HG03575 (cell line): ENCODE measurements around the gene HOXA11.

Source experiments
- ATAC-seq: cut with Tn5 transposase; IDR thresholded peaks from one replicate; pipeline ENCODE4 v1.9.1; 2021; ENCODE audit not compliant: unreplicated experiment, insufficient number of reproducible peaks, low FRiP score; ENCODE audit errors: extremely low read depth

HOXA11 gene

GRCh38 chr7:27185013-27185853, at the start of gene HOXA11:
HOXA11 (minus strand) TSS chr7:27185232; CDS start chr7:27185144, 88 bp downstream.
- ATAC-seq = no peak

GRCh38 chr7:27229448-27229847, 44.4 kb upstream of the HOXA11 start:
- no peak for ATAC-seq

- no peak for ATAC-seq
Measured at GRCh38 chr7:27224983-27225934, 40.2 kb upstream of the HOXA11 start.

DNA sequence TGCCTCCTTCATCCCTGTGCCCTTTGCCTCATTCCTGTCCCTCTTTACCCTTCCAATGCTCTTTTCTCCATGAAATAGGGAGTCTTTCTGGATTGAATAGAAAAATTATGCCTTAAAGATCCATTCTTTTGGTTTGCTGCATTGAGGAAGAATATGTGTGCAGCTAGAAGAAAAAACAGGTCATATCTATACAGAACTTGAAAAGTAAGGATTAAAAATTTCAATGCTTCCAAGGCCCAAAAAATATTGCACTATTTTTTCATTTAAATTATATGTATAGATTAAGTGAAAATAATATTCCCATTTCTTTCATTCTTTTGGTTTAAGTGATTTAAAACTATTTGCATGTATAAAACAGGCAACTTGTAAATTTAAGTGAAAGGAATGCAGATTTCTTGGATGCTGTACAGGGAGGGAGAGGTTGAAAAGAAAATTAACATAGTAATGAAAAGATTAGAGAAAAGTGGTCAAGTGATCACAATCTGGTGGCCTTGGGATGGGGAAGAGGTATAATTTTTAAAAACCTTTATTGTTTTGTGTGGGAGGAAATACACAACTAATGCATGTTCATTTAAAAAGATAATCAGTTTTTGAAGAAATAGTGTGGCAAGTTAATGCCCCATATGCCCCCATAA, 39.0 kb upstream of the HOXA11 start:
- no peak for ATAC-seq

- no peak for ATAC-seq
Measured at GRCh38 chr7:27221201-27221797, 36.3 kb upstream of the HOXA11 start.

- no peak for ATAC-seq
Measured at GRCh38 chr7:27220440-27220955, 35.5 kb upstream of the HOXA11 start.

- no peak for ATAC-seq
Measured at GRCh38 chr7:27219821-27220220, 34.8 kb upstream of the HOXA11 start.

GRCh38 chr7:27217951-27218350, 32.9 kb upstream of the HOXA11 start:
- no peak for ATAC-seq

DNA sequence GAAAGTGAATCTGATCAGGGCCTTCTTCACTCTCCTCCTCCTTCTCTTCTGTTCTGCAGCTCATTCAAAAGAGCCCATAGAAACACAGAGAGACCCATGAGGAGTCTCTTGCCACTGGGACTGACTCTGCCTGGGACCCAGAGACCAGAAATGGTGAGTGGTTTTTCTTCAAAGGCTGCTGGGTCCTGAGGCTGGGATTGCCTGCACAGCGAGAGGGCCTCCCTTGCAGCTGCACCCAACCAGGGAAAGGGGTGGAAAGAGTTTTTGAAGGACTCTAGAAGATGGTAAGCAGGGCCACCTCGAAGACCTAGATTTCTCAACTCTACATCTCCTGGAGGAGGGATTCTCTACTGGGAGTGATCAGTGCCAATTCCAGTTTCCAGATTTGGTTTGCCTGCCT, 30.3 kb upstream of the HOXA11 start:
- ATAC-seq = no peak

DNA sequence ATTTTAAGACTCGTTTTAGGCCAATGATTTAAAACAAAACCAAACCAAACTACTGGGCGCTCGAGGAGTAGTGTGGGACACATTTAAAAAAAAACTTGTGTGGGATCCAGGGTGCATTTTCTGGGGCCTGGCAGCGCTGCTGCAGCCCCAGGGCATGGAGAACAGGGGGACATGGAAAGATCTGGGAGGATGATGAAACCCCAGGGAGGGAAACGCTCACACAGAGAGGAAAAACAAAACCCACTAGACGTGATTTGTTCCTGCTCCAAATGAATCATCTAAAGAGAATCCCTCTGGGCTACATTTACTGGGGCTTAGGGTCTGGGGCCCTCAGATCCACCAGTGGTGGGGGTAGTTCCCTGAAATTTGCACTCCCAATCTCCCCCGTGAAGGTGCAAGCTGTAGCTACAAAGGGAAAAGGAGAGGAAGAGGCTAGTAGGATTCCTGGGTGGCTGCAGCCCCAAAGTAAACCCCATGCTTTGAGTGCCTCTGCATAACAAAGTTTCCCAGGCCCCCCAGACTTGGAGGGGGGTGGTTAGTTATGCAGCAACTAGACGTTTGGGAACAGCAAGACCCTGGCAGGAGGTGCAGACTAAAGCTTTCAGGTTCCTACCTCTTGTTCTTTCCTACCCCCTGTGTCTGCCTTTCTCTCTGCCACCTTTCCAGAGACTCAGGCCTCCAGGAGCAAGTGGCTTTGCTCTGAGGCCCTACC, 29.4 kb upstream of the HOXA11 start:
- ATAC-seq = no peak

DNA sequence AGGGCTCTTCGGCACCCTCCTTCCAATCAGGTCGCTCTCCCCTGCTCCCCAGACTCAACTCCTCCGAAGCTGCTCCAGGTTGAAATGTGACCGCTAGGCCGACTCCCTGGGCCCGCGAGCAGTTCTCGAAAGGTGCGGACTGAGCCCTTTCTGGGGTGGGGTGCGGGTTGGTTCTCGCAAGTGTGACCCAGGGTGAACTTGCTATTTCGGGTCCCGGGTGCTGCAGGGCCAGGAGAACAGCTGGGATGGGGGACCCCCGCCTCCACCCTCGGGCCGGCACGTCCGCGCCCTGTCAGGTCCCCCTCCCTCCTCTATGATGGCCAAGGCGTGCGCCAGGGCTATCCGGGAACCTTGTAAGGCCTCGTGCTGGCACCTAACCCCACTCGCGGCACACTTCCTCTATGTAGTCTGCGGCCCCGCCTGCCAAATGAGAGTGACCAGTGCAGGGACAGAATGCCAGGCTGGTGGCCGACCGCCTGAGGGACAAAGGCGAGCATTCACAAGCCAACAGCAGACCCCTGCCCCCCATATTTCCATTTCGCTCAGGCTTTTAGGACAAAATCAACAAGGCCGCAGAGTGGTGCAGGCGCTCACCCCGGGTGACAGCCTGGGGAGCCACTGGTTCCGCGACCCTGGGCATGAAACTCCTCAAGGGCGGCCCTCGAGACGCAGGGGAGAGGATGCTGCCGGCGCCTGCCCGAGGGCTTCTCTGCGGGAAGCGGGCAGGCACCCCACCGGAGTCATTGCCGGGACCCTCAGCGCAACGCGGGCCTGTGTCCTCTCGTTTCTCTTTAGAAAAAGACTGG, 28.6 kb upstream of the HOXA11 start:
- ATAC-seq = no peak

DNA sequence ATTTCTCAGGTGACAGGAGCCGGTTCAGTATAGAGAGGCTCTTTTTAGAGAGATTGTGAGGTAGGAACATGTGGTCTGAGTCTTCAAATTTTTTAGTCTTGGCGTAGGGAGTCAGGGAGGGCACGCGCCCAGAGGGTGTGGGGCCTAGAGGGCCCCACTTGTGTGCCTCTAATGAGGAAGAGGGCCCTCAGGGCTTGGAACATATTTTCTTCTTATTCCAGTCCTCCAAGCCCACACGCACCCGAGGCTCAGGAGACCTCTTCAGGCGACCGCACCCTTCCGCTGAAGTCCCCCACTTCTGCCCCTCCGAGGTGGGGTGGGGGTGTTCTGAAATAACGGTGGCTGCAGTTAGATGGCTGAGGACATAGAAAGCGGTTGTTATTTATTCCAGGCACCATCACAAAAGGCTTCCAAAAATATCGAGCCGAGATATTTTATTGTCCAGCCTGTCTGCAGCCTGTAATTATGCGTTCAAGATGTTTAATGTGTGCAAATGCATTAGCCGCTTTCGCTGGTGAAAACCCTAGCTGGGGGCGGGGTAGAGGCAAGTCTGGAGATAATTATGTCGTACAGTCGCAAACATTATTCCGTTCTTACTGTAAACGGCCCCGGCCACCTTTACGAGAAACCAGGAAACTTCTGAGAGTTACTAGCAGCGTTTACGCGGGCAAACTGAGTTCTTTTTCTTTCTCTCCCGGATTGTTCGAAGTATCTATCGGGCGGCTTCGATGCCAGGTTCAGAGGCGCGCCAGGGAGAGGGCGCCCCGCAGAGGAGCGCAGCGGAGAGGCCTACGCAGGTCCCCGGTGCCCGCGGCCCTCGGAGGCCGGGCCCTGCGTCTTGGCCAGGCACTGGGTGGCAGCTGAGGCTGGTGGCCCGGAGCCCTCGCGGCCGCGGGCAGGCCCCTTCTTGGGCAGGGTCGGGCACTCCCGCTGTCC, 27.7 kb upstream of the HOXA11 start:
- ATAC-seq = no peak

DNA sequence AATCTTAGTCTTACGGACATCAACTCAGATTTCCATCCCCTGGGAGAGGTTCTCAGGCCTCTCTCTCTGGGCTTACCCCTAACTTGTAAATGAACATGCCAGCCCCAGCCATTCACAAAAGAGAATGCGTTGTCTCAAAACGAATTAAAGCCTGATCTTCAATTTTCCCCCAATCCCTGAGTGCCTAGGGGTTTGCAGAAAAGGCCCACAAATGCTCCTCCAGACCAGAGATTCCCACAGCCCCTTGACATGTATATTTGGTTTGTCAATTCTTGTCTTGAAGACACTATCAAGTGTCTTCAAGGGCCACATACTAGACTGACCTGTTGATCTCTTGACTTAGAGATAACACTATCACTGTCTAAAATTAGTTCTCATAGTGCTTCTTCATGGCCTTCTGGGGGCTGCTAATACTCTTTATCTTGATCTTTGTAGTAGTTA, 26.8 kb upstream of the HOXA11 start:
- no peak for ATAC-seq

- ATAC-seq = no peak
Measured at GRCh38 chr7:27211084-27211446, 26.0 kb upstream of the HOXA11 start.

DNA sequence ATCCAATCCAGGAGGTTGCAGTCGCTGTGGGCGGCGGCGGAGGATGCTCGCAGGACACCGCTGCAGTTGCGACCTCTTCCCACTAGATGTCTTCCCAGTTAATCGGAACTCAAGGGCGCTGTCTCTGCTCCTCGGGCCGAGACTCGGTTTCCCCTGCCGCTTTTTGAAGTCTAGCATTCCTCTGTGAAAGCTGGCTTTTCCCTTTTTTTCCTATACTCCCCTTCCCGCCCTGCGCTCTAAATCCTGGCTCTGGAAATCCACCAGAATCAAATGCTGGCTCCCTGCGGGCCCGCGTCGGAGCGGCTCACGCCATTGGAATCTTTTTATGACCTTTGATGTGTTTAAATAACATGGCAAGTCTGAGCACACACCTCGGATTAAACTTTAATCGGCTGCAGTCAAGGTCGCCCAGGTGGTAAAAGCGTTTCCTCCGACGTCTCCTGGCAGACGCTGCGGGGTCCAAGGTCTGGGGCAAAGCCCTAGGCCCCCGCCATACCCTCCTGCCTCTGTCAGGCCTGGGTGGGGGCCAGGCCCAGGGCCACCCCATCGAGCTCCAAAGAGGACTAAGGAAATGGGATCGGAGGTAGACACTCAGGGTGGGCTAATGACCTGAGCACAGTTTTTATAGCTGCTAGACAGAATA, 25.5 kb upstream of the HOXA11 start:
- ATAC-seq = no peak

DNA sequence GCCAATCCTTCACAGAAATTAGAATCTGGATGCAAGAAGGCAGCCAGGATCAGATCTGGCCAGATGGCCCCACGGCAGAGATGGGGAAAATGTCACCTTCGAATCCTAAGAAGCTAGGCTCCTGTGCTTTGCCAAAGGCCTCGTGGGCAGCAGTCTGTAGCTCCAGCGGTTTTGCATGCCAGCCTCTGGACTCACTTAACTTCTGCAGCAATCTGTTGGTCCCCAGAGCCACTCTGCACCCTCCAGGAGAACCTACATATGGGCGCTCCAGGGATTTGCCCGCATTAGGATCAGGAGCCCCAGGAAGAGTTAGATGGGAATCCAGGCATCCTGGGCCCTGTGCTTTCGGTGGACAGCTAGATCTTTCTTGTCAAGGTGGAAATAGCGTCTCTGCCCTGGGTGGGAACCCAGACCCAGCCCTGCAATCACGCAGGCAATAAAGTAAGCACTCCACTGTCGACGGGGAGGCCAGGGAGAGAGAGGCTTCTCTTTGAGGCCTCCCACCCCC, 25.0 kb upstream of the HOXA11 start:
- no peak for ATAC-seq
